SK-N-SH (cell line): ENCODE results near the gene FGGY.

Experiments
- CTCF ChIP-seq: fragments of 200-600 bp; sonication (generic); IDR thresholded peaks from 2 replicates; pipeline ENCODE4 v1.6.1; 2017; ENCODE audit warnings: antibody characterized with exemption, mild to moderate bottlenecking, moderate library complexity
- ELF1 ChIP-seq: IDR thresholded peaks from 2 replicates; pipeline ENCODE4 v1.4.0; 2012
- EP300 ChIP-seq, 2 experiments: IDR thresholded peaks; 2 replicates each; pipeline versions ENCODE4 v1.4.0 to v1.6.1; 2012; ENCODE audit warnings: borderline replicate concordance in 1 of 2, low read depth in 1 of 2, low read length in 1 of 2
- MAX ChIP-seq: IDR thresholded peaks from 2 replicates; pipeline ENCODE4 v1.4.0; 2012; ENCODE audit warnings: low read depth
- NFIC ChIP-seq: IDR thresholded peaks from 2 replicates; pipeline ENCODE4 v1.4.0; 2012; ENCODE audit warnings: borderline replicate concordance
- POLR2AphosphoS5 ChIP-seq: IDR thresholded peaks from 2 replicates; pipeline ENCODE4 v1.6.1; 2012; ENCODE audit warnings: low read depth, low read length
- SIN3A ChIP-seq: IDR thresholded peaks from 2 replicates; pipeline ENCODE4 v1.6.1; 2012; ENCODE audit warnings: low read depth, mild to moderate bottlenecking, low read length, moderate library complexity, borderline replicate concordance
- TF ChIP-seq, protein P1 (sequence below): IDR thresholded peaks from 2 replicates; pipeline ENCODE4 v1.6.1; 2012; ENCODE audit warnings: mild to moderate bottlenecking, low read depth, low read length, moderate library complexity
- TF ChIP-seq, protein P2 (sequence below): IDR thresholded peaks from 2 replicates; pipeline ENCODE4 v1.4.0; 2012; ENCODE audit warnings: low read depth, borderline replicate concordance

DNA sequence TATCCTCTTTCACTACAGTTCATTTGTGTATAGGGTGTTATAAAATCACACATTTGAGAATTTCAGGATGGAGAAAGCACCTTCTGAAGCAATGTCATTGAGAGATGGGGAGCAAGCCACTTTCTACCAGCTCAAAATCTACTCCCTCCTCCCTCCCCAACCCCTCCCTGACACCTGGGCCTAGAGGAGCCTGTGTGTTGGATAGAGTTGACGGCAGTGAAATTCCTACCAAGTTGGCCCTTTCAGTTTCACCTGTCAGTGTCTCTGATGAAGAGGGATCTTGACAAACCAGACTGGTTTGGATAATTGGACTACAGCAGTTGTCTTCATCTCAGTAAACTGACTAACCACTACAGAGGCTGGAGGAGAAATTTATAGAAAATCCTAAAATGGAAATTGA is 392.8 kb downstream of the FGGY start:
- no peak for TF ChIP-seq CTCF
- TF ChIP-seq, protein P1, sequence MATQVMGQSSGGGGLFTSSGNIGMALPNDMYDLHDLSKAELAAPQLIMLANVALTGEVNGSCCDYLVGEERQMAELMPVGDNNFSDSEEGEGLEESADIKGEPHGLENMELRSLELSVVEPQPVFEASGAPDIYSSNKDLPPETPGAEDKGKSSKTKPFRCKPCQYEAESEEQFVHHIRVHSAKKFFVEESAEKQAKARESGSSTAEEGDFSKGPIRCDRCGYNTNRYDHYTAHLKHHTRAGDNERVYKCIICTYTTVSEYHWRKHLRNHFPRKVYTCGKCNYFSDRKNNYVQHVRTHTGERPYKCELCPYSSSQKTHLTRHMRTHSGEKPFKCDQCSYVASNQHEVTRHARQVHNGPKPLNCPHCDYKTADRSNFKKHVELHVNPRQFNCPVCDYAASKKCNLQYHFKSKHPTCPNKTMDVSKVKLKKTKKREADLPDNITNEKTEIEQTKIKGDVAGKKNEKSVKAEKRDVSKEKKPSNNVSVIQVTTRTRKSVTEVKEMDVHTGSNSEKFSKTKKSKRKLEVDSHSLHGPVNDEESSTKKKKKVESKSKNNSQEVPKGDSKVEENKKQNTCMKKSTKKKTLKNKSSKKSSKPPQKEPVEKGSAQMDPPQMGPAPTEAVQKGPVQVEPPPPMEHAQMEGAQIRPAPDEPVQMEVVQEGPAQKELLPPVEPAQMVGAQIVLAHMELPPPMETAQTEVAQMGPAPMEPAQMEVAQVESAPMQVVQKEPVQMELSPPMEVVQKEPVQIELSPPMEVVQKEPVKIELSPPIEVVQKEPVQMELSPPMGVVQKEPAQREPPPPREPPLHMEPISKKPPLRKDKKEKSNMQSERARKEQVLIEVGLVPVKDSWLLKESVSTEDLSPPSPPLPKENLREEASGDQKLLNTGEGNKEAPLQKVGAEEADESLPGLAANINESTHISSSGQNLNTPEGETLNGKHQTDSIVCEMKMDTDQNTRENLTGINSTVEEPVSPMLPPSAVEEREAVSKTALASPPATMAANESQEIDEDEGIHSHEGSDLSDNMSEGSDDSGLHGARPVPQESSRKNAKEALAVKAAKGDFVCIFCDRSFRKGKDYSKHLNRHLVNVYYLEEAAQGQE, result no peak
- TF ChIP-seq SIN3A, result no peak
- TF ChIP-seq POLR2AphosphoS5, result no peak
- TF ChIP-seq, protein P2, sequence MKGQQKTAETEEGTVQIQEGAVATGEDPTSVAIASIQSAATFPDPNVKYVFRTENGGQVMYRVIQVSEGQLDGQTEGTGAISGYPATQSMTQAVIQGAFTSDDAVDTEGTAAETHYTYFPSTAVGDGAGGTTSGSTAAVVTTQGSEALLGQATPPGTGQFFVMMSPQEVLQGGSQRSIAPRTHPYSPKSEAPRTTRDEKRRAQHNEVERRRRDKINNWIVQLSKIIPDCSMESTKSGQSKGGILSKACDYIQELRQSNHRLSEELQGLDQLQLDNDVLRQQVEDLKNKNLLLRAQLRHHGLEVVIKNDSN, result no peak
- no peak for TF ChIP-seq MAX
- TF ChIP-seq NFIC, result no peak
- TF ChIP-seq ELF1, result no peak
- TF ChIP-seq EP300 (IDR thresholded peaks at IDR 0.05; ENCODE audit: borderline replicate concordance in 1 of 2, low read depth in 1 of 2, low read length in 1 of 2), result no peak
